NCI-H446 (cell line): ENCODE measurements around the gene BUD31.
A peak's percentile ranks its signal among the peaks of the same experiment; 100 is the strongest.
"Not testable (repeated sequence)": the region's sequence is repeated elsewhere in the genome, so short reads cannot be mapped to it uniquely, and the experiment has no call there.

Experiments
- DNase-seq, 2 experiments: peaks; one replicate each; lab custom pipeline; 2025; lab: John Stamatoyannopoulos, UW

BUD31 gene

DNA sequence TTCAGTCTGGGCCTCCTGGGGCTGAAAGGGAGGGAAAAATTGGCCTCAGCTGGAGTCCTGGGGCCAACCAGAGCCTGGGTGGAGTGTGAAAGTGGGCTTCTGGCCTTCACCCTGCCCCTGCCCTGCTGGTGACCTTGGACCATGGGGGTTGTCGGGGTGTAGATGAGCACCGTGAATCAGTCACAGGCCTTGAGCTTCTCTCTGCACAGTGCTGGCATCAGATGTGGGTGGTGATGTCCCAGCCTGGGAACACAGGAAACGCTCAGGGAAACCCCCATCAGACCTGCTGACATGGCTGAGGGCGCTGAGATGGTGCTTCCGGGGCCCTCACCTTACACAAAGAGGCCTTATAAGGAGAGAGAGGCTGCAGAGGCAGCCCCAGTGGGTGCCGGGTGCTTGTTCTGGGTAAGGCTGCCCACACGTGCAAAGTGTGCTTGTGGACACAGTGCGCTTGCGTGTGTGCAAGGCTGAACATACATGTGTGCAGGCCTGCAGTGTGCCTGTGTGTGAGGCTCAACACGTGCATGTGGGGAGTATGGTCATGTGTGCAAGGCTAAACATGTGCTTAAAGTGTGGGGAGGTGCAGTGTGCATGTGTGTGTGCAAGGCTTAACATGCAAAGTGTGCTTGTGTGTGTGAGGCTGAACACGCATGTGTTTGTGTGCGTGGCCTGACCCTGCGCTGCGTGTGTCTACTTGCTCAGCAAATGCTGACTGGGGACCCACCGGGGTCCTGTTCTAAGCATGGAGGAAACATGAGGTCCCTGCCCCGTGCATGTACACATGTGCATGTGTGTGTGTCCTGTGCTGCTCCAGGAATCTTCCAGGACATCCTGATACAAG lies 27.7 kb upstream of the BUD31 start:
- DNase-seq = no peak

DNA sequence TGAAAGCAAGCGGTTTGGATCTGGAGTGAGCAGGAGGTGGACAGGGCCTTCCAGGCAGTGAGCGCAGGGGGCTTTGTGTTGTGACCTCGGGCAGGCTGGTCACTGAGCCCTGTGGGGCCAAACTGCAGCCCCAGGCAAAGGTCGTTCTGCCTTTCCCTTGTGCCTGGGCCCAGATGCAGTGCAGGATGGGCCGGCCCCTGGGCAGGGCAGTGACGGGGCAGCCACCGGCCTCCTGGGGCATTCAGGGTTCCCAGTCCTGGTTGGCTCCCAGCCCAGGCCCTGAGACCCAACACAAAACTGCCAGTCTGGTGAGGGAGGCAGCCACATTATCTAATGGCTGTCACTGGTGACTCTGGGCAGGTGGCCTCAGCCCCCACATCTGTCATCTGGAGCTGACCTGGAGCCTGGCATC lies 27.1 kb upstream of the BUD31 start:
- no peak for DNase-seq

DNA sequence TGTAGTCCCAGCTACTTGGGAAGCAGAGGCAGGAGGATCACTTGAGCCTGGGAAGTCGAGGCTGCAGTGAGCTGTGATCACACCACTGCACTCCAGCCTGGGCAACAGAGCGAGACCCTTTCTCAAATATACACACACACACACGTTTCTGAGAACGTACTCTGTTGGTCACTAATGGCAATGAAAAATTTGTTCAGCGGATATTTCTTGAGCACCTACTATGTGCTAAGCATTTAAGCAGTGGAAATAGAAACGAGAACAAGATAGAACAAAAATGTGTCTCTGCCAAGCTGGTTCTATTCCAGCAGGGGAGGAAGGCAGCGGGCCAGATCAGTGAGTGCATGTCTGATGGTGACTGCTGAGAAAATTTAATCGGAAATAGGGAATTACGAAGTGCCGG lies 25.6 kb upstream of the BUD31 start:
- DNase-seq = no peak

DNA sequence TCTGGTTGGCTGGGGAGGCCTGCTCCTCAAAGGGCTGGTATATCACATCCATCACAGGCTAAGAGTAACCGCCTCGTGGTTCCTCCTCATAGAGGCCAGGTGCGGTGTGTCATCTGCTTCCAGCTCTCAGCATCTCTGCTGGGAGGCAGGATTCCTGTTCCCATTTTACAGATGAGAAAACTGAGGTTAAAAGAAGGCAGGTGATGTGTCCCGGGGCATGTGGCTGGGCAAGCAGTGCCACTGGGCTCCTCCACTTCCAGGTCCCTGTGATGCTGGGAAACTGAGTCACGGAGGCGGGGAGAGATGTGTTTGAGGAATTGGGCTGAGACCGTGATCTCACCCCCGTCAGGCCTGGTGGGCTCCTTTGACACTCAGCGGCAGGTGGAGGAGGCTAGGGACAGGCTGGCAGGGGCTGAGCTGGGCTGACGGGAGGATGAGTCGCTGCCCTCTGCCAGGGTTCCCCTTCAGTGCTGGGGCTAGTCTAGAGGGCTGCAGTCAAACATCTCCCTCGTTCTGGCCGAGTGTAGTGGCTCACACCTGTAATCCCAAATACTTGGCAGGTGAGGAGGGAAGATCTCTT lies 24.9 kb upstream of the BUD31 start:
- DNase-seq = no peak

DNA sequence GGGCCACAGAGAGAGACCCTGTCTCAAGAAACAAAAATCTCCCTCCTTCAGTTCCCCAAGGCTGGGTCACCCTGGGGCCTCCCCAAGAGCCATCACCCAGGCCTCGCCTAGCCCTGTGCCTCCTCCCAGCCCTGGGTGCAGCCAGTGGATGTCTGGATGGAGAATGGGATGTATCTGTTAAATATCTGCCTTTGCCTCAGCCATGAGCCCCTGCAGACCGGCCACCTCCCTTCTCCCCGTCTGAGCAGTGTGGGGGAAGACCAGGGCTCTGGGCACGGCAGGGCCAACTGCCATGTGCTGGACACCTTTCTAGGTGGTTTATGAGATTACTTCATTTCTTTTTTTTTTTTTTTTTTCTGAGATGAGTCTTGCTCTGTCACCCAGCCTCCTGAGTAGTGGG lies 24.2 kb upstream of the BUD31 start:
- DNase-seq = no peak

DNA sequence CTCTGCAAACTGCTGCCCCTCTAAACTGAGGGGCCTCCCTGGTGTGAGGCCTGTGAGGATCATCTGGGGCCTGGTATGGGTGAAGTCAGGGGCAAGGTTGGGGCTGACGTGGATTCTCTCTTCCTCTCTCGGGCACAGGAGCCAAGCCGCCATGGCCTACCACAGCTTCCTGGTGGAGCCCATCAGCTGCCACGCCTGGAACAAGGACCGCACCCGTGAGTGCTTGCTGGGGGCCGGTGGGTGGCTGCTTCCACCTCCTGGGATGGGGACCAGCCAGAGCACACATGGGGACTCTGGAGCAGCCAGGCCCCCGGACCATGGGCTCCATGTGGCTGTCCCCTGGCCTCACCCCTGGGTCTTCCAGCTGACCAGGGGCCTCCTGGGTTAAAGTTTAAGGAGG lies 23.2 kb upstream of the BUD31 start:
- no peak for DNase-seq

DNA sequence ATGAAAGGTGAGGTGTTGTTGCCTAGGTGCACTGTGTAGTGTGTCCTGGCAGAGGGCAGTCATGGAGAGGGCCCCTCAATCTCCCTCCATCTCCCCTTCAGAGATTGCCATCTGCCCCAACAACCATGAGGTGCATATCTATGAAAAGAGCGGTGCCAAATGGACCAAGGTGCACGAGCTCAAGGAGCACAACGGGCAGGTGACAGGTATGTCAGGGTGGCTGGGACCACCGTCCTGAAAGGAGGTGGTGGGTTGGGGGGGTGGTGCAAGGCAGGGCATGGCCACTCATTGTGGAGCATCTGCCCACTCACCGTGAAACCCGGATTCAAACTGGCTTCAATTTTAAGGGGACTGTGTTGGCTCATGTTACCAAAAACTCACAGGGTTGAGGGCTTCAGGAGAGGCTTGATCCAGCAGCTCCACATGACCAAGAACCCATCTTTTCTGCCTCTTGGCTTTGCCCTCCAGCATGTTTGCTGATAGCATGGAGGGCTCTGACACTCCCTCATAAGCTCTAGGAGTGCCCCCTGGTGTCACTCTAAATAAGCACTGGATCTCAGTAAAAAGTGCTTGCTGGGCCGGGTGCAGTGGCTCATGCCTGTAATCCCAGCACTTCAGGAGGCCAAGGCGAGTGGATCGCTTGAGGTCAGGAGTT lies 22.1 kb upstream of the BUD31 start:
- no peak for DNase-seq

DNA sequence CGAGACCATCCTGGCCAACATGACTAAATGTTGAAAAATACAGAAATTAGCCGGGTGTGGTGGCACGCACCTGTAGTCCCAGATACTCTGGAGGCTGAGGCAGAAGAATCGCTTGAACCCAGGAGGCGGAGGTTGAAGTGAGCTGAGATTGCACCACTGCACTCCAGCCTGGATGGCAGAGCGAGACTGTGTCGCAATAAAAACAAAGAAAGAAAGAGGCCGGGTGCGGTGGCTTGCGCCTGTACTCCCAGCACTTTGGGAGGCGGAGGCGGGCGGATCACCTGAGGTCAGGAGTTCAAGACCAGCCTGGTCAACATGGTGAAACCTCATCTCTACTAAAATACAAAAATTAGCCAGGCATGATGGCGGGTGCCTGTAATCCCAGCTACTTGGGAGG lies 21.5 kb upstream of the BUD31 start:
- DNase-seq = not testable (repeated sequence)

DNA sequence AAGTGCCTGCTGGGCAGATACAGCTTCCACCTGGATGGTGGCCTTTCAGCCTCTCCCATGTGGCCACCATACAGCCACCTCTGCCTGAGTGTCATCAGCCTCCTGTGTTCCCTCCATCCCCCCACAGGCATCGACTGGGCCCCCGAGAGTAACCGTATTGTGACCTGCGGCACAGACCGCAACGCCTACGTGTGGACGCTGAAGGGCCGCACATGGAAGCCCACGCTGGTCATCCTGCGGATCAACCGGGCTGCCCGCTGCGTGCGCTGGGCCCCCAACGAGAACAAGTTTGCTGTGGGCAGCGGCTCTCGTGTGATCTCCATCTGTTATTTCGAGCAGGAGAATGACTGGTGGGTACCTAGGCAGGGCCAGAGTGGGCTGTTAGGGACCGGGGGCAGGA lies 20.9 kb upstream of the BUD31 start:
- DNase-seq = no peak

DNA sequence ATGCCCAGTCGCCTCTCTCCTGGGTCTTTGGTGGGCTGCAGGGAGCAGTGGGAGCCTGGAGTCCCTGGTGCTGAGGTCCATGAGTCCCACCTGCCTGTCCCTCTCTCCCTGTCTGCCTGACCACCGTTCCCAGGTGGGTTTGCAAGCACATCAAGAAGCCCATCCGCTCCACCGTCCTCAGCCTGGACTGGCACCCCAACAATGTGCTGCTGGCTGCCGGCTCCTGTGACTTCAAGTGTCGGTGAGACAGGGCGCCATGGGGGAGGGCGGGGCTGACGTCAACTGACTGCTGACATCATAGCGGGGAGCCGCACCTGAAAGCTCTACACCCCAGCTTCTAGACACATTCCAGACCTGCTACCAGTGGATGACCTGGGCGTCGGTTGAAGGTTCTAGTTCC lies 19.0 kb upstream of the BUD31 start:
- DNase-seq = no peak

DNA sequence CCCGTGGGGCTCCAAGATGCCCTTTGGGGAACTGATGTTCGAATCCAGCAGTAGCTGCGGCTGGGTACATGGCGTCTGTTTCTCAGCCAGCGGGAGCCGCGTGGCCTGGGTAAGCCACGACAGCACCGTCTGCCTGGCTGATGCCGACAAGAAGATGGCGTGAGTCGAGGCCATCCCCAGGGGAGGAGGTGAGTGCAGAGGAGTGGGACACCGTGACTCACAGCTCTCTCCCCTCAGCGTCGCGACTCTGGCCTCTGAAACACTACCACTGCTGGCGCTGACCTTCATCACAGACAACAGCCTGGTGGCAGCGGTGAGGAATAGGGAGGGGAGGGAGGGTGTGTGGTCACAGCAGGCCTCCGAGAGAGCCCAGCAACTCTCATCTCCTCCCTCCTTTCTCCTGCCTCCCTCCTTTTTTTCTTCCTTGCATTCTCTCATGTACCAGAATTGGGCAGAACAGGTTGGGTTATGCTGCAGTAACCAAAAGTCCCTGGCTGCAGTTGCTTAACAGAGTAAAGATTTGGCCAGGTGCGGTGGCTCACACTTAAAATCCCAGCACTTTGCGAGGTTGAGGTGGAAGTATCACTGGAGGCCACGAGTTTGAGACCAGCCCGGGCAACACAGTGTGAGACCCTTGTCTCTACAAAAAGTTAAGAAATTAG lies 17.7 kb upstream of the BUD31 start:
- DNase-seq = no peak

DNA sequence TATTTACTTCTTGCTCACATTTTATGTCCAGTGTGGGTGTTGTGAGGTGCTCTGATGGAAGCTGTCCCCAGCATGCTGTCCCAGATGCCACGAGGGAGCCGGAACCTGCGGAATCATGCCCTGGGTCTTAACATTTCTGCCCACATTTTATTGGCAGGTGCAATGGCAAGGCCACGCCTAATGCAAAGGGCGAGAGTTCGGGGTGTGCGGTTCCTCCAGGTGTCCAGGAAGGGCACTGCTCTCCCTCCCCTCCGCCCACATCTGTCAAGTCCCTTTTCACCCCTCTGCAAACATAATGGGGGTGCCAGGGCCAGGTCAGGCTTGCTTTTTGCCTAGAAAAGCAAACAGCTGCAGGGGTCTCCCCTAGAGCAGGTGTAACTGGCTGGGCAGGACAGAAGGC lies 16.7 kb upstream of the BUD31 start:
- no peak for DNase-seq

DNA sequence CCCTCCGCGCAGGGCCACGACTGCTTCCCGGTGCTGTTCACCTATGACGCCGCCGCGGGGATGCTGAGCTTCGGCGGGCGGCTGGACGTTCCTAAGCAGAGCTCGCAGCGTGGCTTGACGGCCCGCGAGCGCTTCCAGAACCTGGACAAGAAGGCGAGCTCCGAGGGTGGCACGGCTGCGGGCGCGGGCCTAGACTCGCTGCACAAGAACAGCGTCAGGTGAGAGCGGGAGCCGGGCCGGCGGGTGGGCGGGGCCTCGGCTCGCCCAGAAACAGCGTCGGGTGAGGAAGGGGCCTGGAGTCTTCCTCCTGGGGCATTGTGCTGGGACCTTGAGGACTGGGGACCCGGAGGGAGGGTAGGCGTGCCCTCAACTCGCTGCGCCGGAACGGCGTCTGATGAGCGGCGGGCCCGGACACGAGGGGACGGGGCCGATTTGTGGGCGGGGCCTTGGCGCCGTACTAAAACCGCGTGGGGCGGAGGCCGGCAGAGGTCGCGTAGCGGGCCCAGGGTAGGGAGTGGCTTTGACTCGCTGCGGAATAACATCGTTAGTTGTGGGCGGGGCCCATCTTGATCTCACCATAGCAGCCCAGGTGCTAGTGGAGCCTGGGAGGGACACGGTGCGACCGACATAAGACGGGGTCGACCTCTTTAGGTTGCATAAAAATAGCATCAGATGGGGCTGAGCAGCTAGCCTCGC lies 16.0 kb upstream of the BUD31 start:
- DNase-seq = peak in 1 of 2 experiments; percentile 30

DNA sequence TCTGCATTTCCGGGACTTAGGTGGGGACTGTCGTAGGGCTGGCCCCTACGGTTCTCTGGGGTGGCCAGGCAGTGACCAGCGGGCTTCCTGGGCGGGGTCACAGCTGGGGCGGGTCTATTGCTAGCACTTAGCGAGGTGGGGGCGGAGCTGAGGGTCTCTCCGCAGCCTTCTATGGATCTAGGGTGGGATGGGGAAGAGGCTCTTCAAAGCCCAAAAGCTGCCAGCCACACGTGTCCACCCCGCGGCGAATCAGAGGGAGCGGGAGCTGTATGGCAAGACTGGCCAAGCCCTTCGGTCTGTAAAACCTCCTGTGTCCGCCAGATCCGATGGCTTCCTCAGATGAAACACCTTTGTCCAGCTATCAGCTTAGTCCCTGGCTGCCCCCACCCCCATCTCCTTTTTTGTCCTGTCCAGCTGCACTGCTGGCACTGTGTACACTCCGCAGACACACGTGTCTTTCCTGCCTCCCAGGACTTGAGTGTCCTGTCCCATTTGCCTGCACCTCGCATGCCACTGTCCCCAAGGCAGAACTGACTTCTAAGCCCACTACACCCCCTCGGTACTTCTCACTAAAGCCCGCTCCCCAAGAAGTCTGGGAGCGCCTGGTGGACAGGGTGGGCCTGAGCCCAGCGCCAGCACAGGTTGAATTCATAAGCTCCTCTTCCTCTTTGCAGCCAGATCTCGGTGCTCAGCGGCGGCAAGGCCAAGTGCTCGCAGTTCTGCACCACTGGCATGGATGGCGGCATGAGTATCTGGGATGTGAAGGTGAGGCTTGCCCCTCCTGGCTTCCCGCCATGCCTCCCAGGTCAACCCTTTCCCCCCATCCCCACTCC lies 15.2 kb upstream of the BUD31 start:
- DNase-seq = no peak

DNA sequence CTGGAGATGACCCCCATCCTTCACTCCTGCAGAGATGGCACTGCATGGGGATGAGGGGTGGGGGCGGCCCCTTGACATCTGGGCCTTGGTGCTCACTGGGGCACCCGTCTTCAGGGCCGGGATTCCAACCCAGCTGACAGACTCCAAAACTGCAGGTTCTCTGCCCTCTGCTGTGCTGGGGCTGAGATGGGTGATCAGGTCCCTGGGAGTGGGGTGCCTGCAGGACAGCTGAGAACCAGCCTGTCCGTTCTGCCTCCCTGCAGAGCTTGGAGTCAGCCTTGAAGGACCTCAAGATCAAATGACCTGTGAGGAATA lies 14.6 kb upstream of the BUD31 start:
- no peak for DNase-seq

DNA sequence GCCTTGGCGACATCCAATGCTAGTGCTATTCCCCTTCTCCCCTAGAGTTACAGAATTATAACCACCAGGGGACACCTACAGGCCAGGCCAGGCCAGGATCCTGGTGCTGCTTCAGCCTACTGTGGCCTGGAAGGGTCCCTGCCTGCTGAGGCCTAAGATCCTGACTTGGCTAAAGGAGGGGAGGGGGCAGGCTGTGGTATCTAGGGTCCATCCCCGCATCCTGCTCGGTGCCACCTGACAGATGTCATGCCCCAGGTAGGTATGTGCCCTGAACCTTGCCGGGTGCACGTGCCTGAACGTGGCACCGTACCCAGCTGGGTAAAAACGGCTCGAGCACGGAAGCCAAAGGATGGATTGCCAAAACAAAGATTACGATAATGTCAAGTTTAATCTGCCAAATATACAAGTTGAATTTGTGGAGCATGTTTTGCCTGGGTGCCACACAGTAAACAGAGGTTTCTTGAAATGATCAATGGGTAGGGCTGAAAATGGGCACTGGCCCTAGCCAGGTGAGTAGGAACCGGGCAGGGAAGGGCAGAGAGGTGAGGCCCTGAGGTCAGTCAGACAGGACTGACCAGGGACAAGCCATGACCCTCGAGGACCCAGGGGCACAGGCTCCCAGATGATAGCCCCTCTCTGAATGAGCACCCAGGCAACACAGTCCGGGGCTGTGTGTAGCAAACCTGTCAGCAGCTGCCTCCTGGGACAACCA lies 13.0 kb upstream of the BUD31 start:
- DNase-seq = no peak

DNA sequence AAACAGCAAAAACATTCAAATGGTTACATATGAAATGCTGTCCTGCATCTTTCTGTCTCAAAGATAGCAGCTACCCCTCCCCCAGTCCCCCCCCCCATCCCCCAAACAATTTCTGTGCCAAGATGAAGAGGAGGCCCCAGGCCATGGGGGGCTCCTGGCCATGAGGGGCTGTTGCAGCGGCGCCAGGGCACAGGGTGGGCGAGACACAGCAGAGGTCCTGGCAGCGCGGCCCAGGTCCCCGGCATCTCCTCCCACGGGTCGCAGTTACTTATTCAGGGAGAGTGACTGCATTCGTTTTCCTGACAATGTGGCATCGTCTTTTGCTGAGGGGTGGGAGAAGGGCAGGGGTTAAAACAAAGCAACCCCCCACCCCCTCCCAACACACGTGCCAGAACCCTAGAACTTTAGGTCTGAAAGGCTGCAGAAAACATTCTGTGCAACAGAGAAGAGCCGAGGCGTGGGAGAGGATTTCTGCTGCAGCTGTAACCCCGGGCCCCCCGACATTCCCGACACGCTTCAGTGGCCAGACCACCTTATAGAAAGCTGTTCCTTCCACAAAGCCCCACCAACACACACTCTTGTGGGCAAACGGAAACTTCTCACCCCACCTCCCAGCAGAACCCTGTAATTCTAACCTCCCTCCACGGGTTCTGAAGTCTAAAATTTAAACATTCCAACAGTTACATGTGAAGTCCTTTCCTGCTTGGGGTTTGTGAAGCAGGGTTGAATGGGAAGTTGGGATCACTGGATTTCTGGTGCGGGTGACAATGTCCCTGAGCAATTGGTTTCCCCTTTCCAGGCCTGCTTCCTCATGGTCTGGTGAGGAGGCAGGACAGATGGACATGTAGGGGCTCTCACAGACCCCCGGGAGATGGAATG lies 12.1 kb upstream of the BUD31 start:
- no peak for DNase-seq

DNA sequence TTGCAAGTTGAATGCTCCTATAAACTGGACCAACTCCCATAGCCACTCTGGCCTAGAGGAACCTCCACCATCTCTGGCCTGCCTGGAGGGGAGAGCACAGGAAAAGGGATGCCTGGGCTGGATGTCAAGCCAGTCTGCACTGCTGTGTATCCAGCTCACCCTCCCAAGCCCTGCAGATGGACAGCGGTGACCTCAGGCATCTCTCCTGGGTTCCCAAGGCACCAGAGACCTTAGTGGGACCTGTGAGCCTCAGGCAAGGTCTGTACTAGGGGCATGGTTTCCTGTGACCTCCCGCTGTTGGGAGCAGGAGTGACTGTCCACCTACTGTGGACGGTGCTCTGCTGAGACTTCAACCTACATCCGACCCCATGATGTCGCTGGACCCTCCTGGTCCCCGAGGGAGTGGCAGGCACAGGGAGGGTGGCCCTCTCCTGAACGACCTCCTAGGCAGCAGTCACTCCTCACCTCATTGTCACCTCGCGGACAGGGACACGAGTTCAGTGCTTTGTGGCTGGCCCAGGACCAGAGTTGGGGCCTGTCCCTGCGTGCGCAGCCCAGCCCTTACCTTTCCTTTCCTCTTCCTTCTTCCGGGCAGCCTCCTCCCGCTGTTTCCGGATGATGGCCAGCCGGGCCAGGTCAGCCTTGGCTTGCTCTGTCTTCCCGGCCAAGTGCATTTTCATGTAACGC lies 11.3 kb upstream of the BUD31 start:
- no peak for DNase-seq

DNA sequence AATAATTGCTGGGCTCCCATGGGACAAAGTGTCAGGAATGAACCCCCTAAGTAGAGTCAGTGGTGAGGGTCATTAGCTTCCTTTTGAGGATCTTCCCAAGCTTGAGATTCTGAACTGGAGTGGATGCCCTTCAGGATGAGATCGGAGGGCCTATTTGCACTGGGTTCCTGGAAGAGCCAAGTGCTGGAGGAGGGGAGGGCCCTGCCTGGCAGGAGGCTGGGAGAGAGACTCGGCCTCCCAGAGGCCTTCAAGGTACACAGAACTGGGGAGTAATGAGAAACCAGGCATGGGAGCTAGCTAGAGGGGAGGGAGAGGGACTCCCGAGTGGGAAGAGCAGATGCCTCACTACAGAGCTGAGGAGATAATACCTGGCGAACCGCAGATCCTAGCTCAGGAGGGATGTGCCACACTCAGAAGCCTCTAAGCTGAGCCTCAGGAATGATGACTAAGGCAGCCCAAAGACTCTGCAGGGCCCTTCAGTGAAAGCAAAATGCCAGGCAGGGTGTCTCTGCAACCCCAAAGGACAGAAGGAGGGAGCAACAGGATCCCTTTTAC lies 9.8 kb upstream of the BUD31 start:
- DNase-seq = no peak
